IPS-18c (cell line): ENCODE data around the gene FAM131A.

Experiments used
- H3K4me3 ChIP-seq: 2 replicates; pipeline ENCODE4 v1.7.0; 2013; ENCODE audit warnings: low read depth, mild to moderate bottlenecking, low read length, moderate library complexity; ENCODE audit not compliant: insufficient read depth
- H3K9me3 ChIP-seq: one replicate; pipeline ENCODE4 v1.6.1; 2013; ENCODE audit warnings: mild to moderate bottlenecking, low read length, moderate library complexity; ENCODE audit not compliant: control insufficient read depth, insufficient read depth

The FAM131A gene

GRCh38 chr3:184379358-184380184, 42.2 kb downstream of the FAM131A start, which contains the start of gene CHRD:
CHRD (plus strand) TSS chr3:184380054; CDS start chr3:184380319, 265 bp downstream.
- no peaks in the 10 kb centered on the region for H3K9me3 ChIP-seq
- H3K4me3 ChIP-seq: peak within 1 kb of the TSS; percentile 60

GRCh38 chr3:184380185-184380626, 42.8 kb downstream of the FAM131A start:
- Histone ChIP-seq H3K4me3 (peak overlapping the region; percentile 60), H3K9me3 (no peaks in the 10 kb centered on the region)

- no peaks in the 10 kb centered on the region for H3K9me3 ChIP-seq
- H3K4me3 ChIP-seq: peak overlapping the region; percentile 60
These were observed 43.3 kb downstream of the FAM131A start for GRCh38 chr3:184380627-184381260.

- H3K4me3 ChIP-seq: peak overlapping the region; percentile 60
- H3K9me3 ChIP-seq: no peaks in the 10 kb centered on the region
These were observed 44.1 kb downstream of the FAM131A start for GRCh38 chr3:184381261-184382224.

- Histone ChIP-seq H3K9me3 (no peaks in the 10 kb centered on the region), H3K4me3 (no peak overlapping the region)
These were observed 45.1 kb downstream of the FAM131A start for GRCh38 chr3:184382326-184383032.

- H3K4me3 ChIP-seq: no peak overlapping the region
- no peaks in the 10 kb centered on the region for H3K9me3 ChIP-seq
These were observed 45.8 kb downstream of the FAM131A start for GRCh38 chr3:184383033-184383740.

- Histone ChIP-seq H3K9me3 (no peaks in the 10 kb centered on the region), H3K4me3 (no peak overlapping the region)
These were observed 46.9 kb downstream of the FAM131A start for GRCh38 chr3:184384342-184384741.

GRCh38 chr3:184384856-184385422, 47.5 kb downstream of the FAM131A start:
- no peaks in the 10 kb centered on the region for H3K9me3 ChIP-seq

GRCh38 chr3:184386047-184386806, 48.8 kb downstream of the FAM131A start:
- Histone ChIP-seq H3K4me3 (no peak overlapping the region), H3K9me3 (no peaks in the 10 kb centered on the region)

More at GRCh38 chr3:184384856-184385422, 47.5 kb downstream of the FAM131A start:
- H3K4me3 ChIP-seq: no peak overlapping the region

- Histone ChIP-seq H3K9me3 (no peaks in the 10 kb centered on the region), H3K4me3 (no peak overlapping the region)
These were observed 49.8 kb downstream of the FAM131A start for GRCh38 chr3:184387174-184387714.

GRCh38 chr3:184388164-184388935, 51.0 kb downstream of the FAM131A start:
- no peaks in the 10 kb centered on the region for H3K9me3 ChIP-seq
- H3K4me3 ChIP-seq: no peak overlapping the region

GRCh38 chr3:184388936-184389230, 51.5 kb downstream of the FAM131A start:
- H3K9me3 ChIP-seq: no peaks in the 10 kb centered on the region

GRCh38 chr3:184389384-184389783, 52.0 kb downstream of the FAM131A start:
- H3K4me3 ChIP-seq: no peak overlapping the region
- H3K9me3 ChIP-seq: no peaks in the 10 kb centered on the region

More at GRCh38 chr3:184388936-184389230, 51.5 kb downstream of the FAM131A start:
- no peak overlapping the region for H3K4me3 ChIP-seq

- Histone ChIP-seq H3K4me3 (no peak overlapping the region), H3K9me3 (no peaks in the 10 kb centered on the region)
These were observed 52.6 kb downstream of the FAM131A start for GRCh38 chr3:184389935-184390528.
